ENCODE measurements around the gene NABP1. TPM values are rescaled to one million over a fixed set of nuclear protein-coding genes. Genes with fewer than 3 reads are reported as not detected.
A peak's percentile ranks its signal among the peaks of the same experiment; 100 is the strongest.

NABP1 gene
- polyA plus RNA-seq, 2 donors = 26.8 to 62.5 TPM

DNA sequence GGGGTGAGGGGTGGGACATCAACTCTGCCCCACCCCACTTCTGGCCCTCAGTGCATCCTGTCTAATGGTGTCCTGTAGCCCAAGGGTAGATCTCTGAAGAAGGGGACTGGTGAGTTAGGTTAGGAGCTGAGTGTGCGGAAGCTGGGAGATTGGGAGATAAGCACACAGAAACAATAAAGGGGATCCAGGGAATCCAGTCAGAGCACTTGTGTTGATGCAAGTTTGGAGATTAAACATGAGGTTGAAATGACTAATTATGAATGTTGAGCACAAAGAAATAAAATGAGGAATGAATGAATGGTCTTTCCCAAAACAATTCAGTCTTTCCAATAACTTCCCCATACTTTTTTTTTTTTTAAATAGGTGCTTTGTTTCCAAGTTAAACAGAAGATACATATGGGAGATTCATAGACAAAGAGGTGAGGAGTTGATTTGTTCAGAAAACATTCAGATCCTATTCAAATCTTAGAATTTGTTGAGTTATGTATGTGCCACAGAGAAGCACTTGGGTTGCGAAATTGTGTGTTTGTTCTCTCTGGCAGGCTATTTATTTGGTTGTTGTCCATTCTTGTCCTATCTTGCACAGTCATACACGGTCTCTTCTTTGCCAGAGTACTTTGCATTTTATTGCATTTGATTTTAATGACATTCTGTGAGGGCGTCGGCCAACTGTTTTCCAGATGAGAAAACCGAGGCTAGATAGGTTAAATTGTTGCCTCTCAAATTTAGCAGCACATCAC, 31.6 kb upstream of the NABP1 start:
- Histone ChIP-seq H3K4me3 (ENCODE audit: low read depth in 1 of 2, low read length in 2 of 2) (no peak overlapping the region), H3K4me1 (ENCODE audit: control insufficient read depth in 2 of 2, insufficient read depth in 2 of 2, low read length in 1 of 2) (no peaks in the 10 kb centered on the region), H3K9me3 (ENCODE audit: control insufficient read depth in 2 of 2, insufficient read depth in 1 of 2, low read depth in 1 of 2, low read length in 1 of 2) (no peaks in the 10 kb centered on the region), H3K27ac (ENCODE audit: low read depth in 2 of 2, low read length in 1 of 2) (peak overlapping the region; percentile 90), H3K27me3 (ENCODE audit: control insufficient read depth in 1 of 2, insufficient read depth in 2 of 2, low read length in 2 of 2) (no peaks in the 10 kb centered on the region), H3K36me3 (ENCODE audit: control insufficient read depth in 2 of 2, insufficient read depth in 2 of 2, low read length in 1 of 2) (no peaks in the 10 kb centered on the region)
- WGBS, 2 donors = 59 to 63% methylated on average over 6 of the region's 6 CpGs

DNA sequence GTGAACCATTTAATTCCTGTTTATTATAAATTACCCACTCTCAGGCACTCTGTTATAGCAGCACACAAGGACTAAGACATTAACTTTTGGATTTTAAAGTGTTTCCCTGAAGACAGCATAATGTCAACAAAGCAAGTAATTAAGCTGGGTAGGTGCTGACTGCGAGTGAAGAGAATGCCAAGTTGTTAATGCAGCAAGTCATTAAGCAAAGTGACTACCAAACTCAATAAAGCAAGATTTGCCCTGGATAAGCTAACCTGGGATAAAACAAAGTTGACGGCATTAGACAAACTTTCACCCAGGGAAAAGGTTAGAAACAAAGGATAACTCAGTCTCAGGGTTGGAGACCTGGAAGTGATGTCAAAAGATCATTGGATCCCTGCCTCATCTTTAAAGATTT, 28.4 kb upstream of the NABP1 start:
- 62 to 73% methylated on average over 2 of the region's 2 CpGs for WGBS, 2 donors

DNA sequence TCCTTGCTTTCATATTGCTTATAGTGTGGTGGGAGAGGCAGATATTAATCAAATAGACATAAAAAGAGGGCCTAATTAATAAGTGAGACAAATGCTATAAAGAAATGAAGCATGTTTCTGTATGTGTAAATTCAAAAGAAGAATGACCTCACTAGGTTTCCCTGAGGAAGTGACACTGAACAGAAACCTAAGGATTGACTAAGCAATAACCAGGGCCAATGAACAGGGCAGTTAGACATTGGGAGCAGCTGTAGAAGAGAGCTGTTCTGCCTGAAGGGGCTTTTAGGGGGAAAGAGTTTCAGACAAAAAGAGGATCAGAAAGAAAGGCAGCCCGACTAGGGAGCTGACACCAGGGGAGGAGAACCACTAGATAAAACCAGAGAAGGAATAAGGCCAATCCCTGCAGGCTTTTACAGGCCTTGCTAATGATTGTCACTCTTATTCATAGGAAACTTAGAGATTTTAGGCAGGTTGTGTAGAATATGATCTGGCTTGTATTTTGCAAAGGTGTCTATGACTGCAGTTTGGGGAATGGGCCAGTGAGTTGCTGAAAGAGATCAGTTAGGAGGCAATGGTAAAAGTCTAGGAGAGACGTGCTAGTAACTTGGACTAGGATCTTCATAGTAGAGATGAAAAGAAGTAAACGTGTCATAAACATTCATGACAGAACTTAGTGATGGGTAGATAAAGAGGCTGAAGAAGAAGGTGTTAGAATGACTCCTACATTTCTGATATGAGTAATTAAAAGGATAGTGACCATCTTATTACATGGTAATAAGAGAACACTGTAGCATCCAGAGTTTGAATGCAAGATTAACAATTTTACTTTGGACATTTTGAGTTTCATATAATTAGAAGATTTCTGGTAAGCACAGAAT, 26.8 kb upstream of the NABP1 start:
- 49 to 57% methylated on average over 3 of the region's 3 CpGs for WGBS, 2 donors
- peaks cover 0 to 2% of the 10 kb centered on the region in 2 donors for H3K27me3 ChIP-seq (ENCODE audit: control insufficient read depth in 1 of 2, insufficient read depth in 2 of 2, low read length in 2 of 2)
- no peaks in the 10 kb centered on the region for H3K9me3 ChIP-seq (ENCODE audit: control insufficient read depth in 2 of 2, insufficient read depth in 1 of 2, low read depth in 1 of 2, low read length in 1 of 2)

More for the DNA sequence above, 28.4 kb upstream of the NABP1 start:
- no peak overlapping the region for H3K4me3 ChIP-seq (ENCODE audit: low read depth in 1 of 2, low read length in 2 of 2)
- peak overlapping the region in 1 of 2 donors; percentile 10 for H3K27ac ChIP-seq (ENCODE audit: low read depth in 2 of 2, low read length in 1 of 2)
- H3K9me3 ChIP-seq (ENCODE audit: control insufficient read depth in 2 of 2, insufficient read depth in 1 of 2, low read depth in 1 of 2, low read length in 1 of 2) = no peaks in the 10 kb centered on the region
- peaks cover 0 to 2% of the 10 kb centered on the region in 2 donors for H3K27me3 ChIP-seq (ENCODE audit: control insufficient read depth in 1 of 2, insufficient read depth in 2 of 2, low read length in 2 of 2)
- H3K36me3 ChIP-seq (ENCODE audit: control insufficient read depth in 2 of 2, insufficient read depth in 2 of 2, low read length in 1 of 2) = no peaks in the 10 kb centered on the region
- H3K4me1 ChIP-seq (ENCODE audit: control insufficient read depth in 2 of 2, insufficient read depth in 2 of 2, low read length in 1 of 2) = no peaks in the 10 kb centered on the region

DNA sequence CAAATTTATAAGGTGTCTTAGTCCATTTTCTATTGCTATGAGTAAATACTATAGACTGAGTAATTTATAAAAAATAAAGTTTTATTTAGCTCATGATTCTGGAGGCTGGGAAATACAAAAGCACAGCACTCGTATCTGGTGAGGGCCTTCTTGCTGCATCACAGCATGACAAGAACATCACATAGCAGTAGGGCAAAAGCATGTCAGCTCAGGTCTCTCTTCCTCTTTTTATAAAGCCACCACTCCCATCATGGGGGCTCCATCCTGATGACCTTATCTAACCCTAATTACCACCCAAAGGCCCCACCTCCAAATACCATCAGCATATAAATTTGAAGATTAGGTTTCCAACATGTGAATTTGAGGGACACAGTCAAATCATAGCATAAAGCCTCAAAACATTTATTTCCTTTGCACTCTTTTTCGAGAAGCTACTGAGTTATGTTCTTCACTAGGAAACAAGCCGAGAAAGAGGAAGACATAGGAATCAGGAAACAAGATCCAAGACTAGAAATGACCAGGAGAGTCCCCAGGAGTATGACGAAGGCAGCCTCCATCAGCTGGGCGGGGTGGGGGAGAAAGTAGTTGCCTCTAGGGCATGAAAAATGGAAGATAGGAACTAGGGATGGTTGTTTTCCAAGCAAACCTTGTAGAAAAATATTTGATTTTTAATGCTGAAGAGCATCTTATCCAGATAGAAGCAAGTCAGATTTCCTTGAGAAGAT, 24.1 kb upstream of the NABP1 start:
- H3K36me3 ChIP-seq (ENCODE audit: control insufficient read depth in 2 of 2, insufficient read depth in 2 of 2, low read length in 1 of 2) = no peaks in the 10 kb centered on the region
- H3K4me1 ChIP-seq (ENCODE audit: control insufficient read depth in 2 of 2, insufficient read depth in 2 of 2, low read length in 1 of 2) = no peaks in the 10 kb centered on the region
- 88 to 93% methylated on average over 5 of the region's 5 CpGs for WGBS, 2 donors
- no peaks in the 10 kb centered on the region for H3K9me3 ChIP-seq (ENCODE audit: control insufficient read depth in 2 of 2, insufficient read depth in 1 of 2, low read depth in 1 of 2, low read length in 1 of 2)
- H3K27me3 ChIP-seq (ENCODE audit: control insufficient read depth in 1 of 2, insufficient read depth in 2 of 2, low read length in 2 of 2) = peaks cover 0 to 2% of the 10 kb centered on the region in 2 donors
- H3K27ac ChIP-seq (ENCODE audit: low read depth in 2 of 2, low read length in 1 of 2) = no peak overlapping the region
- no peak overlapping the region for H3K4me3 ChIP-seq (ENCODE audit: low read depth in 1 of 2, low read length in 2 of 2)

More for the DNA sequence above, 26.8 kb upstream of the NABP1 start:
- Histone ChIP-seq H3K36me3 (ENCODE audit: control insufficient read depth in 2 of 2, insufficient read depth in 2 of 2, low read length in 1 of 2) (no peaks in the 10 kb centered on the region), H3K4me3 (ENCODE audit: low read depth in 1 of 2, low read length in 2 of 2) (no peak overlapping the region), H3K27ac (ENCODE audit: low read depth in 2 of 2, low read length in 1 of 2) (no peak overlapping the region), H3K4me1 (ENCODE audit: control insufficient read depth in 2 of 2, insufficient read depth in 2 of 2, low read length in 1 of 2) (no peaks in the 10 kb centered on the region)

DNA sequence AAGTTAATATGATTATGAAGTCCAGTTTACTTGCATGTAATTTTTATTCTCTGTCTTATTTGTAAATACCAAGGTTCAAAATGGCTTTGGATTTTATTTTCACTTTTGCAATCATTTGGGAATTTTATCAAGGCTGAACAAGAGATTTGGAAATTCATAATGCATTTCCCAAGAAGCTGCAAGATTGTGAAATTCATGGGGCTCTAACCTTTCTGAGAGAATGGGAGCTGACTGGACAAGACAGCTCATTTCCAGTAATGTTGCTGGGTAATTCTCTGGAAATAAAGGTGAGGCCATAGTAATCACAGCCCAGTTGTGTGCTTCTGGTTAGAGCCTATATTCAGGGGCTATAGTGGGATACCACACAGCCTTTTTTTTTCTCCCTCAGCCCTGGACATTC, 21.5 kb upstream of the NABP1 start:
- Histone ChIP-seq H3K27me3 (ENCODE audit: control insufficient read depth in 1 of 2, insufficient read depth in 2 of 2, low read length in 2 of 2) (peaks cover 0 to 2% of the 10 kb centered on the region in 2 donors), H3K4me3 (ENCODE audit: low read depth in 1 of 2, low read length in 2 of 2) (no peak overlapping the region), H3K36me3 (ENCODE audit: control insufficient read depth in 2 of 2, insufficient read depth in 2 of 2, low read length in 1 of 2) (no peaks in the 10 kb centered on the region), H3K4me1 (ENCODE audit: control insufficient read depth in 2 of 2, insufficient read depth in 2 of 2, low read length in 1 of 2) (no peaks in the 10 kb centered on the region), H3K9me3 (ENCODE audit: control insufficient read depth in 2 of 2, insufficient read depth in 1 of 2, low read depth in 1 of 2, low read length in 1 of 2) (no peaks in the 10 kb centered on the region), H3K27ac (ENCODE audit: low read depth in 2 of 2, low read length in 1 of 2) (no peak overlapping the region)

DNA sequence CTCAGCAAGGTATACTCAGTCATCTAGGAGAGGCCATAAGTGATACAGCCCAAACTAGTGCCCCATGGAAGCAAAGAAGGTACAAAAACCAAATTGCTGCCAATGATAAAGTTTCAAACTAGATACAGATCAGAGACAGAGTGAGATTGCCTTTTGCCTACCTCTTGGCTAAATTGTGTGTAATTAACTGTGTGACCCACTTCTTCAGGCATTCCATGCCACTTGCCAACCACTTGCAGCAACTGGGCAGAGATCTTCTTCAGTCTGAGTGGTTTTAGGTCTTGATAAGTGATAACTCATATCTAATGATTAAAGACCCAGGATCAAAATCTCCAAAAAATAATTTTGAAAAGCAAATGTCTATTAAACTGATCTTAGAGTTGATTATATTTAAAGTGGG, 21.1 kb upstream of the NABP1 start:
- Histone ChIP-seq H3K4me3 (ENCODE audit: low read depth in 1 of 2, low read length in 2 of 2) (no peak overlapping the region), H3K4me1 (ENCODE audit: control insufficient read depth in 2 of 2, insufficient read depth in 2 of 2, low read length in 1 of 2) (no peaks in the 10 kb centered on the region), H3K27ac (ENCODE audit: low read depth in 2 of 2, low read length in 1 of 2) (no peak overlapping the region), H3K36me3 (ENCODE audit: control insufficient read depth in 2 of 2, insufficient read depth in 2 of 2, low read length in 1 of 2) (no peaks in the 10 kb centered on the region), H3K27me3 (ENCODE audit: control insufficient read depth in 1 of 2, insufficient read depth in 2 of 2, low read length in 2 of 2) (peaks cover 0 to 2% of the 10 kb centered on the region in 2 donors), H3K9me3 (ENCODE audit: control insufficient read depth in 2 of 2, insufficient read depth in 1 of 2, low read depth in 1 of 2, low read length in 1 of 2) (no peaks in the 10 kb centered on the region)

DNA sequence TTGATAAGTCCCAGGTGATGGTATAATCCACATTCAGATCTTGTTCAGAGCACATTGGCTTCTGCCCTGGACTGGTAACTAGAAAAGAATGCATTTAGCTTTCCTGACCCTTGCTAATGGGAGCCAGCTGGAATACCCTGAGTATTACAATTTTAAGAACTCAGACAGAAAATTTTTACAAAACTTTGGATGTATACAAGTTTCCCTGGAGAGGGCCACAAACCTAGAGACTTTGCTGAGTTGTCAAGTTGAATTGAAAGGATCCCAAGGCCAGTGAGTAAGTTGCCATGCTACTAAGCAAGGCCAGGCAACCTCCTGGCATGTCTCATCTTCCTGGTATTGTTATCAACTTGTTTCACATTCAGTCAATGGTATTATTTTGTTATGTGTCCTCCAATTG, 20.0 kb upstream of the NABP1 start:
- Histone ChIP-seq H3K27me3 (ENCODE audit: control insufficient read depth in 1 of 2, insufficient read depth in 2 of 2, low read length in 2 of 2) (no peaks in the 10 kb centered on the region), H3K9me3 (ENCODE audit: control insufficient read depth in 2 of 2, insufficient read depth in 1 of 2, low read depth in 1 of 2, low read length in 1 of 2) (no peaks in the 10 kb centered on the region), H3K4me3 (ENCODE audit: low read depth in 1 of 2, low read length in 2 of 2) (no peak overlapping the region), H3K4me1 (ENCODE audit: control insufficient read depth in 2 of 2, insufficient read depth in 2 of 2, low read length in 1 of 2) (no peaks in the 10 kb centered on the region), H3K36me3 (ENCODE audit: control insufficient read depth in 2 of 2, insufficient read depth in 2 of 2, low read length in 1 of 2) (no peaks in the 10 kb centered on the region), H3K27ac (ENCODE audit: low read depth in 2 of 2, low read length in 1 of 2) (no peak overlapping the region)

DNA sequence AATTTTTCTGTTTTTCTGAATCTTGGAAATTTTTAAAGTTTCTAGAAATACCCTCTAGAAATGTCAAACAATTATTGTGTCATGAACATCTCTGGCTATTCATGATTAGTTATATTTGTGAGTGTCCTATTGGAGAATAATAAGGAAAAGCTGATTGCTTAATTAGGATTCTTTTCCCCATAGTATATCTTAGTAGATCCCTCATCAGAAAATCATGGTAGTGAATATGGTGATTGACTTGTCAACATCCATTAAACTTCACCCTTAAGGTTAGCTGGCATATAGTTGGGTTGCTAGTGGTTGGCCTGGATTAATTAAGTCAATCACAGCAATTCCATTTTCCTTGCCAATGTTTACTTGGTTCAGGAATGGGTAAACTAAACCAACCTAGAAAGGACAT, 18.7 kb upstream of the NABP1 start:
- Histone ChIP-seq H3K4me1 (ENCODE audit: control insufficient read depth in 2 of 2, insufficient read depth in 2 of 2, low read length in 1 of 2) (no peaks in the 10 kb centered on the region), H3K4me3 (ENCODE audit: low read depth in 1 of 2, low read length in 2 of 2) (no peak overlapping the region), H3K27me3 (ENCODE audit: control insufficient read depth in 1 of 2, insufficient read depth in 2 of 2, low read length in 2 of 2) (no peaks in the 10 kb centered on the region), H3K36me3 (ENCODE audit: control insufficient read depth in 2 of 2, insufficient read depth in 2 of 2, low read length in 1 of 2) (no peaks in the 10 kb centered on the region), H3K9me3 (ENCODE audit: control insufficient read depth in 2 of 2, insufficient read depth in 1 of 2, low read depth in 1 of 2, low read length in 1 of 2) (no peaks in the 10 kb centered on the region), H3K27ac (ENCODE audit: low read depth in 2 of 2, low read length in 1 of 2) (no peak overlapping the region)

DNA sequence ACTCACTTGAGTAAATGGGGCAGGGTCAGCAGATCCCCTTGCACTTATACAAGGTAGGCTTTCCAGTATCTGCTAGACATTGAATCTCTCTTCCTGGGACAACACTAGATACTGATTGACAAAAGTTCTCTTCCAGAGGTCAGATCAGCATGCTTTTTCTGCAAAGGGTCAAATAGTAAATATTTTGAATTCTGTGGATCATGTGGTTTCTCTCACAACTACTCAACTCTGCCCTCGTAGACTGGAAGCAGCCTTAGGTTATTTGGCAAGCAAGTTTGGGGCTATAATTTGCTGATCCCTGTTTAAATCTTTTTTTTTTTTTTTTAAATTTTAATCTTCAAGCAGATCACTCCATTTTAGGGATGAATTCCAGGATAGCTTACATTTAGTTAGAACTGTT, 17.4 kb upstream of the NABP1 start:
- Histone ChIP-seq H3K9me3 (ENCODE audit: control insufficient read depth in 2 of 2, insufficient read depth in 1 of 2, low read depth in 1 of 2, low read length in 1 of 2) (no peaks in the 10 kb centered on the region), H3K27ac (ENCODE audit: low read depth in 2 of 2, low read length in 1 of 2) (no peak overlapping the region), H3K4me3 (ENCODE audit: low read depth in 1 of 2, low read length in 2 of 2) (no peak overlapping the region), H3K4me1 (ENCODE audit: control insufficient read depth in 2 of 2, insufficient read depth in 2 of 2, low read length in 1 of 2) (no peaks in the 10 kb centered on the region), H3K36me3 (ENCODE audit: control insufficient read depth in 2 of 2, insufficient read depth in 2 of 2, low read length in 1 of 2) (no peaks in the 10 kb centered on the region), H3K27me3 (ENCODE audit: control insufficient read depth in 1 of 2, insufficient read depth in 2 of 2, low read length in 2 of 2) (no peaks in the 10 kb centered on the region)
- WGBS, 2 donors = 0 to 60% methylated on average over 1 of the region's 1 CpG
